HFFc6 (cell line): ENCODE results near the gene AKIRIN2. TPM values are rescaled to one million over a fixed set of nuclear protein-coding genes. Genes with fewer than 3 reads are reported as not detected.

Source experiments
- DNase-seq: peaks from one replicate; pipeline ENCODE4 v3.0.0-alpha.2; 2018
- H3K27ac Mint-ChIP-seq: 2 replicates; pipeline ENCODE4 v1.8.0; 2020; ENCODE audit warnings: mild to moderate bottlenecking, mixed read lengths
- H3K27me3 Mint-ChIP-seq: 2 replicates; pipeline ENCODE4 v1.8.0; 2021; ENCODE audit warnings: mild to moderate bottlenecking, moderate library complexity, mixed read lengths; ENCODE audit not compliant: insufficient read depth
- H3K36me3 Mint-ChIP-seq: 2 replicates; pipeline ENCODE4 v1.8.0; 2021; ENCODE audit warnings: low read depth, mixed read lengths
- H3K4me1 Mint-ChIP-seq: 2 replicates; pipeline ENCODE4 v1.8.0; 2020; ENCODE audit warnings: low read depth, mixed read lengths
- H3K4me3 Mint-ChIP-seq: 2 replicates; pipeline ENCODE4 v1.8.0; 2020; ENCODE audit warnings: mild to moderate bottlenecking, moderate library complexity, mixed read lengths
- H3K9me3 Mint-ChIP-seq: 2 replicates; pipeline ENCODE4 v1.8.0; 2020; ENCODE audit warnings: mild to moderate bottlenecking, mixed read lengths
- long read RNA-seq: library from polyadenylated mRNA; unstranded; transcript quantifications from one replicate; pipeline ENCODE4 v2.0.0, GENCODE V29; 2019
- total RNA-seq, 6 experiments: library from RNA; stranded (reverse); fragmentation: NEBNext Ultra II Directional; extraction: Animal tissue kit (Norgen Biotek cat#: 25700); gene quantifications; 2 replicates in 1 of 6; 3 replicates in 5 of 6; pipeline ENCODE4 v1.2.3, GENCODE V29; 2021
- TF ChIP-seq, protein P1 (sequence below): fragments of 200-600 bp; sonication (generic); IDR thresholded peaks from 2 replicates; pipeline ENCODE4 v1.5.0; 2021; ENCODE audit warnings: antibody characterized with exemption, mild to moderate bottlenecking

Gene AKIRIN2
- total RNA-seq, result 10 to 100 TPM; 47.0 to 63.1 (median 55.8) TPM
- long read RNA-seq, transcript AKIRIN2-201 (5 exons, 1,662 nt), result major isoform, 63 of 70 reads
- long read RNA-seq, partial matches to known transcripts, result 4 of 70 reads
- long read RNA-seq, other reads (novel, unspliced or antisense), result 3 of 70 reads

GRCh38 chr6:87701676-87702588 lies at the start of gene AKIRIN2:
Gene AKIRIN2, minus strand, starts transcription at chr6:87702233. Its CDS starts 549 bp downstream, at chr6:87701684.
- DNase-seq, result peak; percentile 98
- peaks cover 4% of the 10 kb centered on the region; the same call in 1 of the 2 replicates for H3K27me3 Mint-ChIP-seq
- H3K27ac Mint-ChIP-seq, result peak within 1 kb of the TSS; percentile 99
- H3K4me1 Mint-ChIP-seq, result peaks cover 53% of the 10 kb centered on the region
- H3K36me3 Mint-ChIP-seq, result peaks cover 26% of the 10 kb centered on the region
- TF ChIP-seq, protein P1, sequence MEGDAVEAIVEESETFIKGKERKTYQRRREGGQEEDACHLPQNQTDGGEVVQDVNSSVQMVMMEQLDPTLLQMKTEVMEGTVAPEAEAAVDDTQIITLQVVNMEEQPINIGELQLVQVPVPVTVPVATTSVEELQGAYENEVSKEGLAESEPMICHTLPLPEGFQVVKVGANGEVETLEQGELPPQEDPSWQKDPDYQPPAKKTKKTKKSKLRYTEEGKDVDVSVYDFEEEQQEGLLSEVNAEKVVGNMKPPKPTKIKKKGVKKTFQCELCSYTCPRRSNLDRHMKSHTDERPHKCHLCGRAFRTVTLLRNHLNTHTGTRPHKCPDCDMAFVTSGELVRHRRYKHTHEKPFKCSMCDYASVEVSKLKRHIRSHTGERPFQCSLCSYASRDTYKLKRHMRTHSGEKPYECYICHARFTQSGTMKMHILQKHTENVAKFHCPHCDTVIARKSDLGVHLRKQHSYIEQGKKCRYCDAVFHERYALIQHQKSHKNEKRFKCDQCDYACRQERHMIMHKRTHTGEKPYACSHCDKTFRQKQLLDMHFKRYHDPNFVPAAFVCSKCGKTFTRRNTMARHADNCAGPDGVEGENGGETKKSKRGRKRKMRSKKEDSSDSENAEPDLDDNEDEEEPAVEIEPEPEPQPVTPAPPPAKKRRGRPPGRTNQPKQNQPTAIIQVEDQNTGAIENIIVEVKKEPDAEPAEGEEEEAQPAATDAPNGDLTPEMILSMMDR, result no peak
- no peaks in the 10 kb centered on the region for H3K9me3 Mint-ChIP-seq
- H3K4me3 Mint-ChIP-seq, result peak within 1 kb of the TSS; percentile 100

DNA sequence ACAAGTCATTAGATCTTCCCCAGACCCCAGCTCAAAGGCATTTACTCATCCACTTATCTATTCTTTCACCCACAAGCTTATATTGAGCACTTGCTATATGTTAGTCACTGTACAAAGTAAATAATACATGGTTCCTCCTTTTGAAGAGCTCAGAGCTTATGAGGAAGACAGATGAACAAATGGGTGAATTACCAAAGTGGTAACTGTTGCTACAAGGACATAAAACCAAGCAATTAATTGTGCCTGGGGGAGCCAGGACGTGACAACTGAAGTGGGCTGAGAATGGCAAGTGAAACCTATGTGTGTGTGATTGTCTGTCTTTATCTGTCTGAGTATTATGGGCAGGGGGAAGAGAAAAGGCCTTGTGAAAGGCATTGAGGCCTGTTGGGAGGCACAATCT lies 45.6 kb upstream of the AKIRIN2 start:
- Mint-ChIP-seq H3K27ac (no peak overlapping the region), H3K27me3 (peaks cover 6% of the 10 kb centered on the region; the same call in 1 of the 2 replicates), H3K9me3 (no peaks in the 10 kb centered on the region), H3K4me3 (no peak overlapping the region), H3K36me3 (no peaks in the 10 kb centered on the region), H3K4me1 (peaks cover 12% of the 10 kb centered on the region)
- TF ChIP-seq, protein P1, result no peak
- no peak for DNase-seq

GRCh38 chr6:87745966-87746721 lies 44.1 kb upstream of the AKIRIN2 start:
- Mint-ChIP-seq H3K9me3 (no peaks in the 10 kb centered on the region), H3K27ac (no peak overlapping the region), H3K36me3 (no peaks in the 10 kb centered on the region), H3K27me3 (peaks cover 6% of the 10 kb centered on the region; the same call in 1 of the 2 replicates), H3K4me1 (peaks cover 10% of the 10 kb centered on the region; the same call in 1 of the 2 replicates), H3K4me3 (no peak overlapping the region)
- TF ChIP-seq, protein P1, result no peak
- no peak for DNase-seq

DNA sequence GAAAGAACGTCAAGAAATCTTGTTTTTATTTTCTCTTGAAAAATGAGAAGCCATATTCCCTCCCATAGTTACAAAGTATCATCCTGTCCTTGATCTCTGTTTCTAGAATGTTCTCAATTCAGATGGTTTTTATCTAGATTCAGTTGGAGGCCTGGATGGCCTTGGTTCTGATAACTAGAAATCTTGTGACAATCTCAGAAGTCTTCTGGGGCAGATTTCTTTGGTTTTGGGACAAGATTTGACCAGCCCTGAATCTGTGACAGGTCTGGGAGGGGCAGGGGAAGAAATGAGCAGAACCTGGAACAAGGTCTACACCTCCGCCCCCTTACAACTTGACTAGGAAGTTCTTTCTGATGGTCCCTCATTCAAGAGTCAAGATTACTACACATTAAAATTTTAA lies 41.4 kb upstream of the AKIRIN2 start:
- H3K4me1 Mint-ChIP-seq, result peaks cover 10% of the 10 kb centered on the region; the same call in 1 of the 2 replicates
- TF ChIP-seq, protein P1, result no peak
- H3K27me3 Mint-ChIP-seq, result peaks cover 6% of the 10 kb centered on the region; the same call in 1 of the 2 replicates
- no peaks in the 10 kb centered on the region for H3K9me3 Mint-ChIP-seq
- H3K27ac Mint-ChIP-seq, result no peak overlapping the region
- no peak for DNase-seq
- no peak overlapping the region for H3K4me3 Mint-ChIP-seq
- H3K36me3 Mint-ChIP-seq, result no peaks in the 10 kb centered on the region

GRCh38 chr6:87742106-87742505 lies 40.1 kb upstream of the AKIRIN2 start:
- H3K36me3 Mint-ChIP-seq, result no peaks in the 10 kb centered on the region
- H3K4me1 Mint-ChIP-seq, result peaks cover 6% of the 10 kb centered on the region; the same call in 1 of the 2 replicates
- DNase-seq, result no peak
- no peak overlapping the region for H3K27ac Mint-ChIP-seq
- peaks cover 6% of the 10 kb centered on the region; the same call in 1 of the 2 replicates for H3K27me3 Mint-ChIP-seq
- H3K9me3 Mint-ChIP-seq, result no peaks in the 10 kb centered on the region
- TF ChIP-seq, protein P1, result no peak
- H3K4me3 Mint-ChIP-seq, result no peak overlapping the region
